IMR-90 (cell line): Measurements from ENCODE around the gene KRT33A.

Experiments
- CTCF ChIP-seq: conservative IDR thresholded peaks from 2 replicates; pipeline ENCODE4 v1.5.1; 2012; ENCODE audit warnings: mild to moderate bottlenecking, low read depth, low read length, improper control_type of control experiment
- POLR2A ChIP-seq: IDR thresholded peaks from 2 replicates; pipeline ENCODE4 v1.6.1; 2012; ENCODE audit warnings: mild to moderate bottlenecking, low read depth, low read length
- RCOR1 ChIP-seq: IDR thresholded peaks from 2 replicates; pipeline ENCODE4 v1.6.1; 2012; ENCODE audit warnings: mild to moderate bottlenecking, low read length, improper control_type of control experiment; ENCODE audit not compliant: insufficient replicate concordance

- TF ChIP-seq RCOR1 (no peak), POLR2A (no peak), CTCF (no peak)
Observed at GRCh38 chr17:41396996-41397660, 46.5 kb upstream of the KRT33A start, which contains the start of gene KRT31.
